SU-DHL-6 (cell line): ENCODE data around the gene ASTN2.

Experiments used
- H2AFZ ChIP-seq: fragments of 200-600 bp; sonication (generic); 2 replicates; pipeline ENCODE4 v1.6.1; 2014; ENCODE audit warnings: low read depth, mild to moderate bottlenecking, moderate library complexity, mixed read lengths, antibody characterized with exemption, low read length; ENCODE audit not compliant: severe bottlenecking
- H3F3A ChIP-seq: fragments of 200-600 bp; shearing (Covaris generic); 2 replicates; pipeline ENCODE4 v1.6.0; 2016; ENCODE audit warnings: antibody characterized with exemption, mild to moderate bottlenecking; ENCODE audit not compliant: insufficient read depth
- H3K27ac ChIP-seq: fragments of 200-600 bp; sonication (generic); 2 replicates; pipeline ENCODE4 v1.5.1; 2016; ENCODE audit warnings: low read depth, mild to moderate bottlenecking, low read length, moderate library complexity, mixed read lengths
- H3K27me3 ChIP-seq: fragments of 200-600 bp; sonication (generic), shearing (Covaris generic); 2 replicates; pipeline ENCODE4 v1.6.0; 2014; ENCODE audit warnings: mild to moderate bottlenecking, low read length
- H3K36me3 ChIP-seq: fragments of 200-600 bp; sonication (generic); 2 replicates; pipeline ENCODE4 v1.6.1; 2014; ENCODE audit warnings: mild to moderate bottlenecking, low read length, mixed read lengths
- H3K4me2 ChIP-seq: fragments of 300-600, 200-600 bp; shearing (Covaris generic), sonication (generic); 2 replicates; pipeline ENCODE4 v1.6.0; 2014; ENCODE audit warnings: low read length, low read depth, mild to moderate bottlenecking; ENCODE audit not compliant: poor library complexity, severe bottlenecking
- H3K4me3 ChIP-seq: fragments of 200-600 bp; sonication (generic); 2 replicates; pipeline ENCODE4 v1.5.1; 2014; ENCODE audit warnings: antibody characterized with exemption, low read length, mild to moderate bottlenecking, mixed read lengths; ENCODE audit not compliant: insufficient read depth, poor library complexity, severe bottlenecking
- H3K79me2 ChIP-seq: fragments of 200-600 bp; sonication (generic); 2 replicates; pipeline ENCODE4 v1.6.1; 2014; ENCODE audit warnings: mild to moderate bottlenecking, low read length, moderate library complexity; ENCODE audit not compliant: insufficient read depth
- H3K9ac ChIP-seq: fragments of 200-600 bp; sonication (generic); 2 replicates; pipeline ENCODE4 v1.7.0; 2014; ENCODE audit warnings: mild to moderate bottlenecking, low read length
- H3K9me2 ChIP-seq: fragments of 200-600 bp; sonication (generic); replicated peaks from 2 replicates; pipeline ENCODE4 v1.6.1; 2014; ENCODE audit warnings: low read length; ENCODE audit not compliant: insufficient read depth
- H3K9me3 ChIP-seq: fragments of 200-600 bp; sonication (generic); 2 replicates; pipeline ENCODE4 v1.6.1; 2014; ENCODE audit warnings: low read length, mixed read lengths; ENCODE audit not compliant: insufficient read depth
- H4K20me1 ChIP-seq: fragments of 200-600 bp; sonication (generic); 2 replicates; pipeline ENCODE4 v1.6.1; 2014; ENCODE audit warnings: low read depth, mild to moderate bottlenecking, antibody characterized with exemption, low read length, moderate library complexity, mixed read lengths
- CTCF ChIP-seq: fragments of 200-600 bp; sonication (generic); IDR thresholded peaks from one replicate; pipeline ENCODE4 v1.5.1; 2017; ENCODE audit warnings: antibody characterized with exemption, mild to moderate bottlenecking, low read length, moderate library complexity; ENCODE audit not compliant: insufficient read depth, poor library complexity, severe bottlenecking
- EZH2phosphoT487 ChIP-seq: fragments of 200-600 bp; sonication (generic), shearing (Covaris generic); conservative IDR thresholded peaks from 2 replicates; pipeline ENCODE4 v1.6.1; 2018; ENCODE audit warnings: mild to moderate bottlenecking, antibody characterized with exemption, low read length, moderate library complexity, mixed read lengths

ASTN2 gene

GRCh38 chr9:117135501-117136098 lies 279.3 kb downstream of the ASTN2 start:
- Histone ChIP-seq H3K79me2 (no peaks in the 10 kb centered on the region), H3K36me3 (no peaks in the 10 kb centered on the region), H3K27ac (no peak overlapping the region), H3K4me3 (no peak overlapping the region), H2AFZ (no peak overlapping the region), H4K20me1 (no peaks in the 10 kb centered on the region), H3K9ac (no peak overlapping the region), H3K4me2 (no peak overlapping the region), H3K27me3 (no peaks in the 10 kb centered on the region), H3F3A (no peaks in the 10 kb centered on the region), H3K9me2 (no peaks in the 10 kb centered on the region), H3K9me3 (no peaks in the 10 kb centered on the region)
- no peak for TF ChIP-seq EZH2phosphoT487
- no peak for TF ChIP-seq CTCF

- Histone ChIP-seq H3K36me3 (no peaks in the 10 kb centered on the region), H3K27ac (no peak overlapping the region), H3K9me3 (no peaks in the 10 kb centered on the region), H3K27me3 (no peaks in the 10 kb centered on the region), H3F3A (no peaks in the 10 kb centered on the region), H2AFZ (no peak overlapping the region), H3K4me2 (no peak overlapping the region), H3K9ac (no peak overlapping the region), H3K79me2 (no peaks in the 10 kb centered on the region), H4K20me1 (no peaks in the 10 kb centered on the region), H3K4me3 (no peak overlapping the region), H3K9me2 (no peaks in the 10 kb centered on the region)
- TF ChIP-seq CTCF, result no peak
- no peak for TF ChIP-seq EZH2phosphoT487
Measured at GRCh38 chr9:117134826-117135500, 279.9 kb downstream of the ASTN2 start.

- TF ChIP-seq EZH2phosphoT487, result no peak
- TF ChIP-seq CTCF, result no peak
- Histone ChIP-seq H2AFZ (no peak overlapping the region), H3K27me3 (no peaks in the 10 kb centered on the region), H4K20me1 (no peaks in the 10 kb centered on the region), H3K79me2 (no peaks in the 10 kb centered on the region), H3K9me3 (no peaks in the 10 kb centered on the region), H3K36me3 (no peaks in the 10 kb centered on the region), H3K9me2 (no peaks in the 10 kb centered on the region), H3F3A (no peaks in the 10 kb centered on the region), H3K4me3 (no peak overlapping the region), H3K4me2 (no peak overlapping the region), H3K9ac (no peak overlapping the region), H3K27ac (no peak overlapping the region)
Measured at GRCh38 chr9:117126871-117127270, 288.0 kb downstream of the ASTN2 start.
